ENCODE measurements around the gene GPD2. TPM values are rescaled to one million over a fixed set of nuclear protein-coding genes. Genes with fewer than 3 reads are reported as not detected.

The GPD2 gene
- total RNA-seq, 4 donors from 2014 or later: 39.2 to 69.7 (median 64.1) TPM

- Histone ChIP-seq H3K36me3 (no peaks in the 10 kb centered on the region), H3K9me3 (no peaks in the 10 kb centered on the region), H3K27me3 (no peaks in the 10 kb centered on the region), H3K4me1 (peaks cover 26 to 40% of the 10 kb centered on the region in 2 donors), H3K27ac (no peak overlapping the region), H3K4me3 (no peak overlapping the region)
- DNase-seq: no peak
- in situ Hi-C loops (cut with MboI; ENCODE audit: low sequenced_read_pairs in 4 of 4): no loop called here
- intact Hi-C loops (cut with DNase I; ENCODE audit: low total_unique reads): no loop called here
- TF ChIP-seq CTCF (IDR thresholded peaks at IDR 0.05 in 4 of 5, conservative IDR thresholded peaks at IDR 0.05 in 1 of 5) (no peak), POLR2A (IDR thresholded peaks at IDR 0.05) (no peak)
- no peak for ATAC-seq
Observed at GRCh38 chr2:156472686-156473085, 36.5 kb downstream of the GPD2 start.

GRCh38 chr2:156473445-156473844, 37.3 kb downstream of the GPD2 start:
- no peaks in the 10 kb centered on the region for H3K27me3 ChIP-seq
- H3K4me1 ChIP-seq: peaks cover 18 to 43% of the 10 kb centered on the region in 2 donors
- H3K9me3 ChIP-seq: no peaks in the 10 kb centered on the region
- in situ Hi-C loops (cut with MboI; ENCODE audit: low sequenced_read_pairs in 4 of 4) (no loop called here), intact Hi-C loops (cut with DNase I; ENCODE audit: low total_unique reads) (no loop called here)
- no peak for TF ChIP-seq POLR2A (IDR thresholded peaks at IDR 0.05)
- TF ChIP-seq CTCF (IDR thresholded peaks at IDR 0.05 in 4 of 5, conservative IDR thresholded peaks at IDR 0.05 in 1 of 5): no peak
- H3K27ac ChIP-seq: no peak overlapping the region
- H3K4me3 ChIP-seq: no peak overlapping the region
- ATAC-seq (no peak), DNase-seq (no peak)
- H3K36me3 ChIP-seq: no peaks in the 10 kb centered on the region

GRCh38 chr2:156474401-156474800, 38.2 kb downstream of the GPD2 start:
- no peak overlapping the region for H3K4me3 ChIP-seq
- intact Hi-C loops (cut with DNase I; ENCODE audit: low total_unique reads): no loop called here
- no peaks in the 10 kb centered on the region for H3K9me3 ChIP-seq
- H3K27me3 ChIP-seq: no peaks in the 10 kb centered on the region
- no peak for TF ChIP-seq POLR2A (IDR thresholded peaks at IDR 0.05)
- no peak for TF ChIP-seq CTCF (IDR thresholded peaks at IDR 0.05 in 4 of 5, conservative IDR thresholded peaks at IDR 0.05 in 1 of 5)
- H3K4me1 ChIP-seq: peaks cover 18 to 43% of the 10 kb centered on the region in 2 donors
- H3K36me3 ChIP-seq: no peaks in the 10 kb centered on the region
- DNase-seq (no peak), ATAC-seq (no peak)
- in situ Hi-C loops (cut with MboI; ENCODE audit: low sequenced_read_pairs in 4 of 4): no loop called here
- no peak overlapping the region for H3K27ac ChIP-seq

- no peak overlapping the region for H3K4me3 ChIP-seq
- in situ Hi-C loops (cut with MboI; ENCODE audit: low sequenced_read_pairs in 4 of 4) (no loop called here), intact Hi-C loops (cut with DNase I; ENCODE audit: low total_unique reads) (no loop called here)
- ATAC-seq (no peak), DNase-seq (no peak)
- H3K27ac ChIP-seq: peak overlapping the region in 2 of 4 donors; percentile 9 to 18
- peaks cover 11 to 32% of the 10 kb centered on the region in 2 donors for H3K4me1 ChIP-seq
- no peaks in the 10 kb centered on the region for H3K9me3 ChIP-seq
- TF ChIP-seq POLR2A (IDR thresholded peaks at IDR 0.05) (no peak), CTCF (IDR thresholded peaks at IDR 0.05 in 4 of 5, conservative IDR thresholded peaks at IDR 0.05 in 1 of 5) (no peak)
- H3K27me3 ChIP-seq: no peaks in the 10 kb centered on the region
- H3K36me3 ChIP-seq: no peaks in the 10 kb centered on the region
Observed at GRCh38 chr2:156476021-156476849, 40.1 kb downstream of the GPD2 start.
